EL (cell line): ENCODE measurements around the gene ESX1.
A peak's percentile ranks its signal among the peaks of the same experiment; 100 is the strongest.
"Not testable (repeated sequence)": the region's sequence is repeated elsewhere in the genome, so short reads cannot be mapped to it uniquely, and the experiment has no call there.

Experiments
- DNase-seq: peaks from one replicate; pipeline ENCODE4 v3.0.0-alpha.2; 2016

ESX1 gene

DNA sequence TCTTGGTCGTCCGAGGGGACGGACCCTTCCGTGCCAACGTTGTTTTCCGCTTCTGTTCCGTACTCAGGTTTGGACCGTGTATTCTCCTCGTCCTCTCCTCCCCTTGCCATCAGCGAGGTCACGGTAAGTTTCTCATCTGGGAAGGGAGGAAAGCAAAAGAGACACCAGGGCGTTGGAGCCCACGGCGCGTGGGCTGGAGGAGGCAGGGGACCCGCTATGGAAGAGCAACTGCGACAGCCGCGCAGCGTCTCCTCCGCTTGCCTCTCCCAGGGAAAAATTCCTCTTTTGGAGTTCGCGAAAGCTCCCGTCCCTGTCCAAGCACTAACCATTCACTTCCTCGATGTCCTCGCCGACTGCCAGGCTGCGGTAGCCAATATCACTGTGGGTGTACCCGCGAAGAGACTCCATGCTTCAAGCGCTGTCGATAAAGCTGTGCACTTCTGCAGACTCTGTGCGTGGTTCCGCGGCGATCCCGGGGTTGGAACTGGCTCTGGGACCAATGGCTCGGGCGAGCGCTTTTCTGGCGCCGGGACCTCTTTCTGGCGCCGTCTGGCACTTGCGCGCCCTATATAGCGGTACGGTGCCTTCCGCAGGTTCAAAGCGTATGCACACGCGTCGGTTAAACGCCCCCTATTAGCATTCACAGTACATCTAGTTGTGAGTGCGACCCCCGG is at the start of gene ESX1:
Gene ESX1 (minus strand): TSS at position 492 of the 674 bp plus-strand sequence. CDS start 84 bp downstream, at position 408.
- peak; percentile 3 for DNase-seq

DNA sequence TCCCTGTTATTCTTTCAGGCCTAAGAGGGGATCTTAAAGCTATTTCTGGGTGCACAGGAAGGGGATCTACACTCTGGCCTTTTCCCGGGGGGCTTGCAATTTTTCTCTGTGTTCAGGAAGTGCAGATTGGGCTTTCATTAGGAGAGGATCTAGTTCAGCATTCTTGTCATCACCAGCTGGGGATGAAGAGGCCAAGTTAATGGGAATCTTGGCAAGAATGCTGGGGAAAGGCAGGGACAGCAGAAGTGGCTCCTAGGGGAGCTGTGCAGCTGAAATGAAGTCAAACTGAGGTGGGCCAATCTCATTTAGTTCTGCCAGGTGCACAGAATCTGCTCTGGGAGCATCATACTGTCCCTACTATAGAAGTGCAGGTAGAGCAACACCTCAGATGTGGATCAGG is 40.9 kb upstream of the ESX1 start:
- no peak for DNase-seq

DNA sequence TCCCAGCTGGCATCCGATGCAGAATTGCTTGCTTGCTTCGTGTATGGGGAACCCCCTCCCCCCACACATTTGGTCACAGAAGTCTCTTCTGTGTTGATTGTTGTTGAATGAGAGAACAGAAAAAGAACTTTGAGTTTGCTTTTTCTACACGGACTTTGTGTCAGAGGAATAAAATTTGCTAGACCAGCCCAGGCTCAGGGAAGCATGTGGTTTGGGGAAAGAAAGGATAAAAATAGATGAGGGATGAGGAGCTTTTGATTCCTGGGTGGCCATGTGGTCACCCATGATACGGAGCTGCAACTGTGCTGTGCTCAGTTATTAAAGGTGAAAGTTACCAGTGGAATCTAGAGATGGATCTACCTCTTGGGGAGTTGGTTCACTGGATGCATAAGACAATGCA is 34.2 kb upstream of the ESX1 start:
- DNase-seq: no peak

DNA sequence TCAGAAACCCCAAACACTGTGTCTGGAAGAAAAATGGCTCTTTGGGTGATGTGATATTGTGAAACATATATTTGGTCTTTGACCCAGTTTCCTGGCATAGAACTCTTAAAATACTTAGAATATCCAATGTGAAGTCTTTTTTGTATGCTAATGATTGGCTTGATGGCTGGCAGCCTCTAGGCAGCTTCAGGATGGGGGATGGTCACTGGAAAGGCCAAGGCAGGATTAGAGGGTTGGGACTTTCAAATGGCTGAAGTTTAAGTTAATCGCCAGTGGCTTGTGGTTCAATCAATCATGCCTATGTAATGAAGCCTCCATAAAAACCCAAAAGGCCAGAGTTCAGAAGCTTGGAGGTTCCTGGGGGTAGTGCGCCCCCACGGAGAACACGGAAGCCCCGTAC is 33.5 kb upstream of the ESX1 start:
- DNase-seq: no peak

DNA sequence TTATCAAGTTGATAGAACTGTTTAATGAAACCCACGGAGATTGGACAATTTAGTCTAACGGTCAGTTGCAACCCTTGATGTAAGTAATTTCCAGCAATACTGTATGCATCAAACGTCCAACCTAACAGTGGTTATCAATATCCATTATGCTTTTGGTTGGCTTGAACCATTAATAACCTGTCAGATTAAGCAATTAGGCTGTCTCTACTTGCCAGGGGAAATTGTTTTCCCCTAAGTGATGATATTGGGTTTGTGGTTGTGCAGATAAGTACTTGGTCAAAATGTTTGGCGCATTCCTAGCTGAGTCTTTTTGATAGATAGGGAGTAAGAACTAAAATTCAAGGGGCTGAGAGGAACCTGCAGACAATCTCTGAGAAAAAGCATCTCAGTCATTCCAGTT is 30.5 kb upstream of the ESX1 start:
- DNase-seq: no peak

DNA sequence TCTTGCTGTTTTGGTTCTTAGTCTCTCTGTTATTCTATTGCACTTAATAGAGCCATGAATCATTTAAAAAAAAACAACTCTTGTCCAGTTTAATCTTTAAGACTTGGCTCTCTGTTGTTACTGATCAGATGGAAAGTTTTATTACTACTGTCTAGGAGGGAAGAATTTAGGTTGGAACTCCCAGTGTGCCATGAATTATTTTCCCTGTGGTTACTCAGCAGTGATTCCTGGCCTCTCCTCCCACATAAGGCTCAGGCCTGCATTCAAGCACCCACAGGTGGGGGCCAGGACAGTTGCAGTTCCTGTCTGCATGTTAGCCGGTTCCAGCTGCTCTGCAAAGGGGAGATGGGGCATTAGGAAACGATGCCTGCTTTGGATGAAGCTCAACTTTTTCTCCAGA is 29.8 kb upstream of the ESX1 start:
- DNase-seq: peak; percentile 0

DNA sequence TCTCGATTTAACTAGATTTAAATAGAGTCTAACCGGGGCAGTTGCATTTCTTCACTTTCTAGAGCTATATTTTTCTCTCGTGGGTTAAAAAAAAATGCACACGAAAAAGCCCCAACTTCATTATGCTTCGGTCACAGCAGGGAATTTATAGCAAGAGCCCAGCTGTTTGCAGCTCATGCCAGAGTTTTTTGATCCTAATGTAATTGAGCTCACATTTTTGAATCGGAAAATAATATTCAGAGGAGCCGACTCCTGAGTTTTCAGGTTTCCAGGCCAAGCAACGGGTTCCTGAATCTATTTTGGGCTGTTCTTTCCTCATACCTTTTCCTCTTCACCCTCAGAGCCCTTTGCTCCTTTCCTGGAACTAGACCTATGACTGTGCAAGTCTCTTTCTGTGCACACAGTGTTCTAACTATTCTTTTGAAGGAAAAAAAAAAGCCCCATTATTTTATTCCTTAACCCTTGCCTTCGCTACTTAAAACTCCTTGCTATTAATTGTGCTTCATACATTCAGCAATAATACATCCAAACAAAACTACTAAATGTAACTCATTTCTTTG is 27.5 kb upstream of the ESX1 start:
- DNase-seq: no peak

DNA sequence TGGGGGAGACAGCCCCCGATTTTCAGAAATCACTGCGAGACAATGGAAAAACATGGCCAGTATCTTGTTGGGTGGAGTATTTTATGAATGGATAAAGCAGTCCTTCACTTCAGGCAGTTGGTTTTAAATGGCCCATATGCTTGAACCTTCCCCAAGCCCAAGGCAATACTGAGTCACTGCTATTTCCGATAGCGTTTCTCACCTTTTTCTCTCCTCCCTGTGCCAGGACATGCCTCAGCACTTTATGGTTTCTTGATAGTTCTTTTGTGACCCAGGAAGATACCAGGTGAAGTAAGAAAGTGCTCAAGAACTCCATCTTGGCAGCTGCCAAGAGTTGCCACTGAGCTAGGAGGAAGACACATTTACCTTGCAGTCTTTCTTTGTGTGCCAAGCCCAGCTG is 26.8 kb upstream of the ESX1 start:
- DNase-seq: no peak

DNA sequence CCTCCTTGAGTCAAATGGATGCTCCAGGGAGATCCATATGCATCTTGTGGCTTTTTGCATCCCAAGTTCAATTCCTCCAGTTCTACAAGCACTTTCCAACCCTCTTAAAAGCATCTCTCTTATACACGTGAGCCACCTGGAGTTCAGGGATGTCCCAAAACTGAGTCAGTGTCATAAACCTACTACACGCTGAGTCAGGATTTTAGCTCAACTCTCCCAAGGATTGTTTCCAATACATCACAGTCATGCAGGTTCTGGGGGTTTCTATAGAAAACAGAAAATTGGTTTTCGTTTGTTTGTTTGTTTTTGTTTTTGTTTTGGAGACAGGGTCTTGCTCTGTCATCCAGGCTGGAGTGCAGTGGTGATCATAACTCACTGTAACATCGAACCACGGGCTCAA is 25.9 kb upstream of the ESX1 start:
- no peak for DNase-seq

DNA sequence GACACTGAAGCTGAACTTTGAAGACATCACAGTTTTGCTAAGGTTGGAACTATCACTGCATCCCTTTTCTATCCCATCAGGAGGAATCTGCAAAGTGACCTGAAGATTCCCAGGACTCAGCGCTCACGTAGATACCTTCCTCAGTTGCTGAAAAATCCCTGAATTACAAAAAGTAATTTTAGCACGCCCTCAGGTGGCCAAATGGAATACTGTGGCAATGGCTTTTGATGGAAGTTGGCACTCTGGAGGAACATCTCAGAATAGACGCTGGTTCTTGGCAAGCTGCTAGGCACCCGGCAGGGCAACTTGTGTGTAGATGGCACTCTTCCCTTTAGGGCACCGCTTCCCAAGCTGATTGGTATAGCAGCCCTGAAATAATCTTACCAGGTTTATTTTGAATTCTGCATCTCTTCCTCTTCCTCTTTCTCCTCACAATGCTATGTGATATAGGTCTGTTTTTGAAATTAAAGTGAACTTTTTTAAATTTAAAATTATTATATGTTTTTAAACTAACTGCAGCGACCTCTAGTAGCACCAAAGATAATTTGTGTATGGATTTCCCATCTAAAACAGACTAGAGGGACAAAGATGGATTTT is 16.3 kb upstream of the ESX1 start:
- DNase-seq: peak; percentile 46

DNA sequence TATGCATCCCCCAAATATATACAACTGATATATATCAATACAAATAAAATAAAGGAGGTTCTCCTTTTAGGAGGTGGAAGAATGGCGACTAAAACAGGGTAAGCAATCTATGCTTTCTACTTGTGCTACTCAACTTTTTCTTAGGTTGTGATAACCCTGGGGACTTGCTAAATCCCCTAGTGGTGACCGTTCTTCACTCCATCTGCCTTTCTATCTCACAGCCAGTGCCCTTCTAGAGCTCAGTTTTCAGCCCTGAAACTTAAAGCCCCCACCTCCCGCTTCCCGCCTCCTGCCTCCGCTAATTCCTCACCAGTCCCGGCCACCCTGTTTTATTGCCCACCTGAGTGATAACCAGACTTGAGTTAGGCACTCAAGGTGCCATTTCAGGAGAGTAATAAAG is 15.5 kb upstream of the ESX1 start:
- DNase-seq: no peak

DNA sequence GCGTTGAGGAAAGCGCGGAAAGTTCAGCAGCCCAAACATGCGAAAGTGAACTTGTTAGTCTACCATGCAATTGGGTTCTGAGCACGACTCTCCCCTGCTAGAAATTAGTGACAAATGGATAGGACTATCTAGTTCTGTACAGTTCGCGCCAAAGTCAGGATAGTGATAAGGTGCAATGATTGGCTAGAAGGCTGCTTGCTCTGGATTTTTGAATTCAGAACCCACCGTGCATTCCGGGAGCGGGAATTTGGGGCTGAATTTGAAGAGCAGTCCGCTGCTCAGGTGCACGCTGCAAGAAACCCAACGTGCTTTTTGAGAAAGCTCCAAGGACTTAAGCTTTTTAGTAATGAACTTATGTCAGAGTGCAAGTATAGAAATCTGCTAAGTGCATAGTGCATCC is 732 bp upstream of the ESX1 start:
- peak; percentile 0 for DNase-seq

DNA sequence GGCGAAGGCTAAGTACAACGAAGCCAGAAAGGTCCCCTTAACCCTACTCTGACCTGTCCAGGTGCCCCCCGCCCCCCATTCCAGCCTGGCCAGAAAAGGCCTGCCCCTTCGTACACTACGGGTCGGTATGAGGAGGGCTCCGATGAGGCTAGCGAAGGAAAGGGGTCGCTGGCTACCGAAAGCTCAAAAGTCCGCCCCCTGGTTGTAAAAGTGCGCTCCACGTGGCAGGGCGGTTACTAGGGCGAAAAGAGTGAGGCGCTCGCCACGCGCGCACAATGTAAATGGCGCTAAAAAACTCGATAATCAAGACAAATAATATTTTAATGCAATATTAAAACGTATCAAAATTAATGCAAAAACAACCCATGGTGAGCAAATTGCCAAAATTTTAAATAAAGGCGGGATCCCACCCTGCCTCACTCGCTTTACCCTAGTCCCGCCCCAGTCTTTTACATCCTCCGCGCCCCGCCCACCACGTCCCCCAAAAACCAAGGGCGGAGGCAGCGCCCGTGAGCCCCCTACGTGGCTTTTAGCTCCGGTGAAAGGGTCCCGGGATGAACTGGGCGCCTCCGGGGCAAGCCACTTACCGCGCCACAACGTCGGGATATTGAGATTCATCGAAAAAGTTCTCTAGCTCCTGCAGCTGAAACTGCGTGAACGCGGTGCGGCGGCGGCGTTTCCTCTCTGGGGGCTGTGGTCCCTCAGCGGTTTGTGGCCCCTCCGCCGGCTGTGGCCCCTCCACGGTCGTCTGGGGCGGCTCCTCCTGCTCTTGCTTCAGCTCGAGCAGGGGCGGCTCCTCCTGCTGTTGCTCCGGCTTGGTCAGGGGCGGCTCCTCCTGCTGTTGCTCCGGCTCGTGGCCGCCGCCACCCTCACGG is 929 bp downstream of the ESX1 start:
- DNase-seq: no peak

DNA sequence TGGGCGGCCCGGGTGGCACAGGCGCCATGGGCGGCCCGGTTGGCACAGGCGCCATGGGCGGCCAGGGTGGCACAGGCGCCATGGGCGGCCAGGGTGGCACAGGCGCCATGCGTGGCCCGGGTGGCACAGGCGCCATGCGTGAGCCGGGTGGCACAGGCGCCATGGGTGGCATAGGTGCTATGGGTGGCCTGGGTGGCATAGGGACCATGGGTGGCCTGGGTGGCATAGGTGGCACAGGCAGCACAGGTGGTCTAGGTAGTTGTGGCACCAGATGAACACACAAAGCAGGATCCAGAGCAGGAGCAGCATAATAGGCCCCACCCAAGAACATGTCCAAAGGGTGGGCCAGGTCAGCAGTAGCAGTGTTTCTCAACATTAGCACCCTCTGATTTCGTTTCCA is 4.3 kb downstream of the ESX1 start:
- DNase-seq: no peak

DNA sequence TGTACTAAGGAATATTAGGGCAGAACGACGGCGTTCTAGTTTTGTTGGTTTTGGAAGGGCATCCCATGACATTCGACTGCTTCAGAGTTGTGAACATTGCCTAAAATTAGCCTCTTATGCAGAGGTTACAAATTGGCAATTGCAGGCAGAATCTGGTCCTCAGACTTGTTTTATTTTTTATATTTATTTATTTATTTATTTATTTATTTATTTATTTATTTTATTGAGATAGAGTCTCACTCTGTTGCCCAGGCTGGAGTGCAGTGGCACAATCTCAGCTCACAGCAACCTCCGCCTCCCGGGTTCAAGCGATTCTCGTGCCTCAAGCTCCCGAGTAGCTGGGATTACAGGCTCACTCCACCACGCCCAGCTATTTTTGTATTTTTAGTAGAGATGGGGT is 24.7 kb downstream of the ESX1 start:
- DNase-seq: not testable (repeated sequence)

DNA sequence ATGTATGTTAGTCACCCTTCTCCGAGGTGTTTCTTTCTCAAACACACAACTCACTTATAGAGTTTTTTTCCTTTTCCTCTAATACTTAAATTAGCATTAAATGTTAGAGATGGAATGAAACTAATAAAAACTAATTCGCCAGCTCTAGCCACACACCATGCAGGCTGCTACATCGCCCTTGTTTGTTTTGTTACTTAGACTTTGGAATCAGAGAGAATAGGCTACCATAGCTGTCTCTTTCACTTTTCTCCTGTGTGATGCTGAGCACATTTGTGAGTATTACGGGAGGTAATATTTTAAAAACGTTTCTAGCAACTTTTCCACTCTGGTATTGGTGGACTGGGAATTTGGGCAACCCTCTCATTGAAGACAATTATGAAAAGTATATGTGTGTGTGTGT is 43.5 kb downstream of the ESX1 start:
- no peak for DNase-seq

DNA sequence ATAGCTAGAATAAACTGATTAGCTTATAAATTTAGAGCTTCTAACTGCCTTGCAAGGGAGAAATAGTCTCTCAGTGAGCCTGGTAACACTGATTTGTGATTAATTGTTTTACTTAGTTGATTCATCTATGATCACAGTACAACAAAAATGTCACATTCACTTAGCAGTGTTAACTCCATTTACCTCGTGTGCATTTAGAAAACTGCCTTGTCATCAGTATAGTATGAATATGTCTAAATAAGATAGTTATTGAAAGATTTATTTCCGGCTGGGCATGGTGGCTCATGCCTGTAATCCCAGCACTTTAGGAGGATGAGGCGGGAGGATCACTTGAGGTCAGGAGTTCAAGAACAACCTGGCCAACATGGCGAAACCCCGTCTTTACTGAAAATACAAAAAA is 49.2 kb downstream of the ESX1 start:
- no peak for DNase-seq
